ENCODE data around the gene ATF4. TPM values are rescaled to one million over a fixed set of nuclear protein-coding genes. Genes with fewer than 3 reads are reported as not detected.

ATF4 gene
- total RNA-seq, 1 experiment from 2014 or later: 488 TPM

DNA sequence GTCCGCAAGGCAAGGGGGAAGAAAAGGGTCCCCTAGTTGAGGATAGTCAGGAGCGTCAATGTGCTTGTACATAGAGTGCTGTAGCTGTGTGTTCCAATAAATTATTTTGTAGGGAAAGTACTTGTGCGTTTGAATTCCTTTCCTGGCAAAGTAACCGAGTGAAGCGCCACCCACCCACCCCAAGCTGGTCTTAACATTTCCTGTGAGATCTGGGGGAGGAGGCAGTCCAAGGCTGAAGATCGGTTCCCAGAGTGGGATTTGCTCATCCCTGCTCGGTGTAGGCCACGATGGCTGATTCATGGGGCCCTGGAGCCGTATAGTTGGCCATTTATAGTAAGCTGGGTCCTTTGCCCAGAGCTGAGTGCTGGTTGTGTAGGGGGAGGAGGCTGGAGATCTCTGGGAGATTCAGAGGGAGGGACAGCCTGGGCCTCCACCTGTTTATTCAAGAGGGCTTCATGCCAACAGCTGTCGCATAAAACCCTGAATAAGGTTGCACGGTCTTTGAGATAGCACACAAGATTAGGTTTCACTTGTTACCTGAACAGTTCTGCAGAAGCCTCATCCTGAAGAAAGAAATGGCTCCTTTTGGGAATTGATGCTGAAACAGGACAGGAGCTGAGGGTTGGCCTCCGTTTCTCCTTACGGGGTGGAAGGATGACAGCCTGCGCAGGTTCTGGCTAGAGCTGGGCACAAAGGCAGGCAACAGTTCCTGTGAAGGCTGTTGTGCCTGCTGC is 2.4 kb downstream of the ATF4 start:
- peak overlapping the region; percentile 93 for H3K27ac ChIP-seq
- H3K36me3 ChIP-seq (ENCODE audit: low read depth): peaks cover 36% of the 10 kb centered on the region
- peaks cover 68% of the 10 kb centered on the region for H4K20me1 ChIP-seq (ENCODE audit: insufficient read depth)
- H3K4me1 ChIP-seq (replicated peaks; ENCODE audit: insufficient read depth): peaks cover 36% of the 10 kb centered on the region
- TF ChIP-seq, protein P1, sequence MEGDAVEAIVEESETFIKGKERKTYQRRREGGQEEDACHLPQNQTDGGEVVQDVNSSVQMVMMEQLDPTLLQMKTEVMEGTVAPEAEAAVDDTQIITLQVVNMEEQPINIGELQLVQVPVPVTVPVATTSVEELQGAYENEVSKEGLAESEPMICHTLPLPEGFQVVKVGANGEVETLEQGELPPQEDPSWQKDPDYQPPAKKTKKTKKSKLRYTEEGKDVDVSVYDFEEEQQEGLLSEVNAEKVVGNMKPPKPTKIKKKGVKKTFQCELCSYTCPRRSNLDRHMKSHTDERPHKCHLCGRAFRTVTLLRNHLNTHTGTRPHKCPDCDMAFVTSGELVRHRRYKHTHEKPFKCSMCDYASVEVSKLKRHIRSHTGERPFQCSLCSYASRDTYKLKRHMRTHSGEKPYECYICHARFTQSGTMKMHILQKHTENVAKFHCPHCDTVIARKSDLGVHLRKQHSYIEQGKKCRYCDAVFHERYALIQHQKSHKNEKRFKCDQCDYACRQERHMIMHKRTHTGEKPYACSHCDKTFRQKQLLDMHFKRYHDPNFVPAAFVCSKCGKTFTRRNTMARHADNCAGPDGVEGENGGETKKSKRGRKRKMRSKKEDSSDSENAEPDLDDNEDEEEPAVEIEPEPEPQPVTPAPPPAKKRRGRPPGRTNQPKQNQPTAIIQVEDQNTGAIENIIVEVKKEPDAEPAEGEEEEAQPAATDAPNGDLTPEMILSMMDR (conservative IDR thresholded peaks at IDR 0.05): no peak
- TF ChIP-seq EZH2 (IDR thresholded peaks at IDR 0.05; ENCODE audit: low read depth): no peak
- no peaks in the 10 kb centered on the region for H3K9me2 ChIP-seq (ENCODE audit: insufficient read depth)
- DNase-seq: peak; percentile 22 to 56
- peak overlapping the region; percentile 88 for H3K4me2 ChIP-seq
- H3F3A ChIP-seq (ENCODE audit: insufficient read depth, low read depth): peaks cover 87% of the 10 kb centered on the region
- no peak overlapping the region for H2AFZ ChIP-seq
- H3K4me3 ChIP-seq: peak overlapping the region; percentile 97
- H3K79me2 ChIP-seq (ENCODE audit: low read depth): peaks cover 53% of the 10 kb centered on the region
- intact Hi-C loops (cut with micrococcal nuclease; ENCODE audit: unreplicated experiment): loop anchor here (5.0 to 10.0 kb wide), 3 partner anchors 278 to 770 kb away; partner anchors contain the start of genes CBX7 and PDGFB
- BruUV-seq (replicated peaks): no TSS peak
- ChIA-PET CTCF (interaction anchor here (0.8 kb wide), 1 partner anchor 8 kb away, joined by 7 read pairs; no protein-coding TSS in a partner anchor), POLR2A (ENCODE audit: unreplicated experiment) (interaction anchor here (0.5 to 0.7 kb wide), 6 partner anchors 111 to 1035 kb away, joined by 3 to 6 read pairs (median 3); no protein-coding TSS in a partner anchor)
- no peaks in the 10 kb centered on the region for H3K9me3 ChIP-seq (ENCODE audit: insufficient read depth, low read depth)
- H3K27me3 ChIP-seq (ENCODE audit: insufficient read depth, low read depth): no peaks in the 10 kb centered on the region

DNA sequence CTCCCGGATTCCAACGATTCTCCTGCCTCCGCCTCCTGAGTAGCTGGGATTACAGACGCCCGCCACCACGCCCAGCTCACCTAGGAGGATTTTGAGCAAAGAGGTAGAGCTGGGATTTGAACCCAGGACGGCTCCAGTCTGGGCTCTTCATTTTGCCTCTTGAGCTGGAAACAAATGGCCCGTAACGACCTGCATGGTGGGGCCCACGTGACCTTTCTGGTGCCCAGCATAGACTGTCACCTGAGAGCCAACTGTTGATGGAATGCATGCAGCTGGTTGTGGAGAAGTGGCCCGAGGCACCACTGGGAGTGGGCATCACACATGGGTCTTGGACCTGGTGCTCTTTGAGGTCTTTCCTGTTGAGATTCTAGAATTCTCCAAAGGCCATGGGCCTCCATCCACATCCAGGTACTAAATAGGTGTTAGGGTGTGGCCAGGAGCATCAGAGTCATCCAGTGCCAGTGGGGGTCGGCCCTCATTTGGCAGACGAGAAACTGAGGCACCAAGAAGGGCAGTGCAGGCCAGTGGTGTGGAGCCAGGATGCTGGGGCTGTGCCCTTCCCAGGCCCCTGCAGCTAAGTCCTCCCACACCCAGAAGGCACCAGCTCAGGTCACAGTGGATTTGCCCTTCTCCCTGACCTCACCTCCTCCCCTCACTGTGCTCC is 3.9 kb downstream of the ATF4 start:
- H4K20me1 ChIP-seq (ENCODE audit: insufficient read depth): peaks cover 81% of the 10 kb centered on the region
- DNase-seq: no peak
- ChIA-PET CTCF (interaction anchor here (0.7 to 0.9 kb wide), 2 partner anchors 87 to 187 kb away, joined by 3 read pairs; no protein-coding TSS in a partner anchor), POLR2A (ENCODE audit: unreplicated experiment) (interaction anchor here (0.6 kb wide), 3 partner anchors 34 to 410 kb away, joined by 3 to 7 read pairs (median 3); no protein-coding TSS in a partner anchor)
- H3K4me3 ChIP-seq: no peak overlapping the region
- H3K9me3 ChIP-seq (ENCODE audit: insufficient read depth, low read depth): no peaks in the 10 kb centered on the region
- H3K4me1 ChIP-seq (replicated peaks; ENCODE audit: insufficient read depth): peaks cover 38% of the 10 kb centered on the region
- H2AFZ ChIP-seq: no peak overlapping the region
- H3K4me2 ChIP-seq: no peak overlapping the region
- H3K36me3 ChIP-seq (ENCODE audit: low read depth): peaks cover 40% of the 10 kb centered on the region
- H3K27me3 ChIP-seq (ENCODE audit: insufficient read depth, low read depth): no peaks in the 10 kb centered on the region
- no TSS peak for BruUV-seq (replicated peaks)
- intact Hi-C loops (cut with micrococcal nuclease; ENCODE audit: unreplicated experiment): loop anchor here (5.0 to 10.0 kb wide), 3 partner anchors 279 to 772 kb away; partner anchors contain the start of genes CBX7 and PDGFB
- TF ChIP-seq EZH2 (IDR thresholded peaks at IDR 0.05; ENCODE audit: low read depth): no peak
- TF ChIP-seq, protein P1 (conservative IDR thresholded peaks at IDR 0.05): no peak
- H3K79me2 ChIP-seq (ENCODE audit: low read depth): peaks cover 44% of the 10 kb centered on the region
- H3K9me2 ChIP-seq (ENCODE audit: insufficient read depth): no peaks in the 10 kb centered on the region
- H3K27ac ChIP-seq: 0 out of 2 replicates have a peak overlapping the region, but pooled peaks have one; percentile 17
- H3F3A ChIP-seq (ENCODE audit: insufficient read depth, low read depth): peaks cover 84% of the 10 kb centered on the region

All from PC-9 (cell line).